Activated T-cell treated with anti-CD3 and anti-CD28 coated beads, Interleukin-2, amount 50 U/mL, for 24 hours (primary cell): Measurements from ENCODE around the gene ERF.

Source experiments
- DNase-seq: peaks from one replicate; pipeline ENCODE4 v3.0.0-alpha.2; 2020
- H3K27ac Mint-ChIP-seq: 2 replicates; pipeline ENCODE4 v1.8.0; 2020; ENCODE audit warnings: mild to moderate bottlenecking, mixed read lengths
- H3K27me3 Mint-ChIP-seq: 2 replicates; pipeline ENCODE4 v1.8.0; 2020; ENCODE audit warnings: mixed read lengths
- H3K36me3 Mint-ChIP-seq: 2 replicates; pipeline ENCODE4 v1.8.0; 2020; ENCODE audit warnings: low read depth, mixed read lengths
- H3K4me1 Mint-ChIP-seq: 2 replicates; pipeline ENCODE4 v1.8.0; 2020; ENCODE audit warnings: low read depth, mixed read lengths
- H3K4me3 Mint-ChIP-seq: 2 replicates; pipeline ENCODE4 v1.8.0; 2020; ENCODE audit warnings: mild to moderate bottlenecking, moderate library complexity, mixed read lengths
- H3K9me3 Mint-ChIP-seq: 2 replicates; pipeline ENCODE4 v1.8.0; 2020; ENCODE audit warnings: mixed read lengths

ERF gene

GRCh38 chr19:42254850-42255765 lies at the start of gene ERF:
ERF (minus strand) TSS chr19:42255128; CDS start chr19:42254999, 129 bp downstream.
- peak; percentile 97 for DNase-seq
- peaks cover 32% of the 10 kb centered on the region for H3K4me1 Mint-ChIP-seq

GRCh38 chr19:42303876-42304275 lies 48.9 kb upstream of the ERF start:
- DNase-seq, result no peak
- Mint-ChIP-seq H3K27ac (peak overlapping the region; percentile 22), H3K4me1 (peaks cover 27% of the 10 kb centered on the region), H3K9me3 (no peaks in the 10 kb centered on the region), H3K4me3 (no peak overlapping the region), H3K36me3 (peaks cover 8% of the 10 kb centered on the region), H3K27me3 (no peaks in the 10 kb centered on the region)

More at GRCh38 chr19:42254850-42255765, at the start of gene ERF:
- H3K36me3 Mint-ChIP-seq, result peaks cover 27% of the 10 kb centered on the region
- peak within 1 kb of the TSS; percentile 86 for H3K27ac Mint-ChIP-seq
- H3K27me3 Mint-ChIP-seq, result no peaks in the 10 kb centered on the region
- no peaks in the 10 kb centered on the region for H3K9me3 Mint-ChIP-seq
- peak within 1 kb of the TSS; percentile 78 for H3K4me3 Mint-ChIP-seq

- Mint-ChIP-seq H3K4me3 (peak overlapping the region; percentile 85), H3K36me3 (peaks cover 8% of the 10 kb centered on the region), H3K27me3 (no peaks in the 10 kb centered on the region), H3K4me1 (peaks cover 27% of the 10 kb centered on the region), H3K9me3 (no peaks in the 10 kb centered on the region), H3K27ac (peak overlapping the region; percentile 86)
- DNase-seq, result no peak
These were observed 48.2 kb upstream of the ERF start for GRCh38 chr19:42303101-42303464.

GRCh38 chr19:42301646-42302203 lies 46.8 kb upstream of the ERF start, which contains the start of gene PRR19:
PRR19 (plus strand) TSS chr19:42302132; CDS start chr19:42309585, 7,453 bp downstream.
- Mint-ChIP-seq H3K4me3 (peak within 1 kb of the TSS; percentile 85), H3K27ac (peak within 1 kb of the TSS; percentile 86), H3K9me3 (no peaks in the 10 kb centered on the region), H3K36me3 (peaks cover 13% of the 10 kb centered on the region), H3K27me3 (no peaks in the 10 kb centered on the region), H3K4me1 (peaks cover 27% of the 10 kb centered on the region)
- no peak for DNase-seq

- no peak for DNase-seq
- no peaks in the 10 kb centered on the region for H3K9me3 Mint-ChIP-seq
- peaks cover 52% of the 10 kb centered on the region for H3K36me3 Mint-ChIP-seq
- H3K4me1 Mint-ChIP-seq, result peaks cover 20% of the 10 kb centered on the region
- H3K27ac Mint-ChIP-seq, result peak overlapping the region; percentile 38
- H3K27me3 Mint-ChIP-seq, result no peaks in the 10 kb centered on the region
- H3K4me3 Mint-ChIP-seq, result no peak overlapping the region
These were observed 42.1 kb upstream of the ERF start for GRCh38 chr19:42297039-42297438.

GRCh38 chr19:42295831-42296525 lies 41.0 kb upstream of the ERF start:
- H3K36me3 Mint-ChIP-seq, result peaks cover 62% of the 10 kb centered on the region

GRCh38 chr19:42295342-42295741 lies 40.4 kb upstream of the ERF start:
- H3K9me3 Mint-ChIP-seq, result no peaks in the 10 kb centered on the region
- H3K27ac Mint-ChIP-seq, result no peak overlapping the region
- H3K4me3 Mint-ChIP-seq, result no peak overlapping the region
- DNase-seq, result no peak
- peaks cover 11% of the 10 kb centered on the region for H3K4me1 Mint-ChIP-seq
- H3K36me3 Mint-ChIP-seq, result peaks cover 66% of the 10 kb centered on the region
- H3K27me3 Mint-ChIP-seq, result no peaks in the 10 kb centered on the region

More at GRCh38 chr19:42295831-42296525, 41.0 kb upstream of the ERF start:
- H3K9me3 Mint-ChIP-seq, result no peaks in the 10 kb centered on the region
- H3K27me3 Mint-ChIP-seq, result no peaks in the 10 kb centered on the region
- peak overlapping the region; percentile 44 for H3K27ac Mint-ChIP-seq
- peak; percentile 95 for DNase-seq
- peaks cover 12% of the 10 kb centered on the region for H3K4me1 Mint-ChIP-seq
- no peak overlapping the region for H3K4me3 Mint-ChIP-seq

GRCh38 chr19:42294471-42295137 lies 39.7 kb upstream of the ERF start:
- Mint-ChIP-seq H3K9me3 (no peaks in the 10 kb centered on the region), H3K36me3 (peaks cover 69% of the 10 kb centered on the region), H3K27me3 (no peaks in the 10 kb centered on the region), H3K4me3 (no peak overlapping the region), H3K4me1 (peaks cover 11% of the 10 kb centered on the region), H3K27ac (peak overlapping the region; percentile 63)
- no peak for DNase-seq

- no peaks in the 10 kb centered on the region for H3K9me3 Mint-ChIP-seq
- DNase-seq, result no peak
- peaks cover 74% of the 10 kb centered on the region for H3K36me3 Mint-ChIP-seq
- no peak overlapping the region for H3K4me3 Mint-ChIP-seq
- H3K4me1 Mint-ChIP-seq, result peaks cover 11% of the 10 kb centered on the region
- H3K27me3 Mint-ChIP-seq, result no peaks in the 10 kb centered on the region
- H3K27ac Mint-ChIP-seq, result peak overlapping the region; percentile 63
These were observed 39.0 kb upstream of the ERF start for GRCh38 chr19:42293948-42294347.

GRCh38 chr19:42293540-42293939 lies 38.6 kb upstream of the ERF start:
- Mint-ChIP-seq H3K27me3 (no peaks in the 10 kb centered on the region), H3K4me1 (peaks cover 11% of the 10 kb centered on the region), H3K9me3 (no peaks in the 10 kb centered on the region), H3K27ac (no peak overlapping the region), H3K4me3 (no peak overlapping the region), H3K36me3 (peaks cover 78% of the 10 kb centered on the region)
- no peak for DNase-seq

GRCh38 chr19:42292963-42293362 lies 38.0 kb upstream of the ERF start:
- H3K4me1 Mint-ChIP-seq, result peaks cover 11% of the 10 kb centered on the region
- no peak for DNase-seq
- H3K27ac Mint-ChIP-seq, result no peak overlapping the region
- H3K27me3 Mint-ChIP-seq, result no peaks in the 10 kb centered on the region
- H3K9me3 Mint-ChIP-seq, result no peaks in the 10 kb centered on the region
- no peak overlapping the region for H3K4me3 Mint-ChIP-seq
- peaks cover 83% of the 10 kb centered on the region for H3K36me3 Mint-ChIP-seq

GRCh38 chr19:42292042-42292960 lies 37.4 kb upstream of the ERF start:
- Mint-ChIP-seq H3K36me3 (peaks cover 87% of the 10 kb centered on the region), H3K27ac (peak overlapping the region; percentile 7), H3K4me3 (no peak overlapping the region), H3K9me3 (no peaks in the 10 kb centered on the region), H3K4me1 (peaks cover 11% of the 10 kb centered on the region), H3K27me3 (no peaks in the 10 kb centered on the region)
- no peak for DNase-seq

GRCh38 chr19:42291435-42291810 lies 36.5 kb upstream of the ERF start:
- no peak for DNase-seq
- Mint-ChIP-seq H3K36me3 (peaks cover 88% of the 10 kb centered on the region), H3K4me3 (no peak overlapping the region), H3K27ac (peak overlapping the region; percentile 7), H3K9me3 (no peaks in the 10 kb centered on the region), H3K27me3 (no peaks in the 10 kb centered on the region), H3K4me1 (peaks cover 11% of the 10 kb centered on the region)
